ENCODE data around the gene AKR1A1.

GRCh38 chr1:45589861-45590260 lies 39.2 kb downstream of the AKR1A1 start:
- TF ChIP-seq, protein P1, sequence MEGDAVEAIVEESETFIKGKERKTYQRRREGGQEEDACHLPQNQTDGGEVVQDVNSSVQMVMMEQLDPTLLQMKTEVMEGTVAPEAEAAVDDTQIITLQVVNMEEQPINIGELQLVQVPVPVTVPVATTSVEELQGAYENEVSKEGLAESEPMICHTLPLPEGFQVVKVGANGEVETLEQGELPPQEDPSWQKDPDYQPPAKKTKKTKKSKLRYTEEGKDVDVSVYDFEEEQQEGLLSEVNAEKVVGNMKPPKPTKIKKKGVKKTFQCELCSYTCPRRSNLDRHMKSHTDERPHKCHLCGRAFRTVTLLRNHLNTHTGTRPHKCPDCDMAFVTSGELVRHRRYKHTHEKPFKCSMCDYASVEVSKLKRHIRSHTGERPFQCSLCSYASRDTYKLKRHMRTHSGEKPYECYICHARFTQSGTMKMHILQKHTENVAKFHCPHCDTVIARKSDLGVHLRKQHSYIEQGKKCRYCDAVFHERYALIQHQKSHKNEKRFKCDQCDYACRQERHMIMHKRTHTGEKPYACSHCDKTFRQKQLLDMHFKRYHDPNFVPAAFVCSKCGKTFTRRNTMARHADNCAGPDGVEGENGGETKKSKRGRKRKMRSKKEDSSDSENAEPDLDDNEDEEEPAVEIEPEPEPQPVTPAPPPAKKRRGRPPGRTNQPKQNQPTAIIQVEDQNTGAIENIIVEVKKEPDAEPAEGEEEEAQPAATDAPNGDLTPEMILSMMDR (IDR thresholded peaks at IDR 0.05): no peak
- TF ChIP-seq REST (IDR thresholded peaks at IDR 0.05; ENCODE audit: insufficient read depth in 1 of 2, low read depth in 2 of 2, low read length in 1 of 2): no peak
- no peak for TF ChIP-seq TCF7L2 (IDR thresholded peaks at IDR 0.05; ENCODE audit: low read depth, low read length)
- no peak for TF ChIP-seq POLR2AphosphoS5 (IDR thresholded peaks at IDR 0.05; ENCODE audit: low read depth, low read length)

All from Panc1 (cell line).